OCI-LY7 (cell line): ENCODE results near the gene SIPA1L3. TPM values are rescaled to one million over a fixed set of nuclear protein-coding genes. Genes with fewer than 3 reads are reported as not detected.

Experiments
- BruUV-seq: library from RNA; stranded (reverse); fragments of 400-500 nt; replicated peaks from 2 replicates; lab custom pipeline; 2021; lab: Mats Ljungman, UMichigan
- CTCF ChIA-PET: fragments of 300-600 bp; sonication (Branson Sonifier 250); formaldehyde crosslinking; loops from one replicate; lab custom pipeline; 2022; ENCODE audit warnings: antibody characterized with exemption; ENCODE audit not compliant: unreplicated experiment; lab: Charles Lee
- POLR2A ChIA-PET: fragments of 300-600 bp; sonication (Branson Sonifier 250); formaldehyde crosslinking; loops from one replicate; lab custom pipeline; 2022; ENCODE audit warnings: antibody characterized with exemption; lab: Charles Lee
- DNase-seq: peaks from one replicate; pipeline ENCODE4 v3.0.0-alpha.2; 2015; ENCODE audit warnings: low spot score
- H2AFZ ChIP-seq: fragments of 200-600 bp; sonication (generic), shearing (Covaris generic); 2 replicates; pipeline ENCODE4 v1.6.1; 2014; ENCODE audit warnings: mild to moderate bottlenecking, antibody characterized with exemption, low read length, moderate library complexity
- H3K27ac ChIP-seq: fragments of 200-600 bp; sonication (generic); 2 replicates; pipeline ENCODE4 v1.5.1; 2014; ENCODE audit warnings: mixed run types, low read depth, mild to moderate bottlenecking, moderate library complexity, low read length, inconsistent platforms; ENCODE audit not compliant: poor library complexity, severe bottlenecking
- H3K36me3 ChIP-seq: fragments of 200-600 bp; sonication (generic); 2 replicates; pipeline ENCODE4 v1.6.1; 2014; ENCODE audit warnings: mild to moderate bottlenecking, antibody characterized with exemption, low read length, moderate library complexity, mixed read lengths; ENCODE audit not compliant: insufficient read depth
- H3K4me1 ChIP-seq: fragments of 200-600 bp; sonication (generic); 2 replicates; pipeline ENCODE4 v1.5.1; 2014; ENCODE audit warnings: mild to moderate bottlenecking, low read length; ENCODE audit not compliant: insufficient read depth, poor library complexity, severe bottlenecking
- H3K4me2 ChIP-seq: fragments of 200-600 bp; sonication (generic); 2 replicates; pipeline ENCODE4 v1.6.1; 2014; ENCODE audit warnings: mild to moderate bottlenecking, low read length
- H3K4me3 ChIP-seq: fragments of 200-600 bp; sonication (generic); 2 replicates; pipeline ENCODE4 v1.5.1; 2014; ENCODE audit warnings: mild to moderate bottlenecking, low read depth, low read length; ENCODE audit not compliant: poor library complexity, severe bottlenecking
- H3K79me2 ChIP-seq: fragments of 200-600 bp; sonication (generic); 2 replicates; pipeline ENCODE4 v1.6.1; 2016; ENCODE audit warnings: low read depth, mild to moderate bottlenecking, low read length, moderate library complexity, mixed read lengths; ENCODE audit not compliant: insufficient read depth
- H3K9me2 ChIP-seq: fragments of 200-600 bp; sonication (generic); 2 replicates; pipeline ENCODE4 v1.6.1; 2016; ENCODE audit warnings: mild to moderate bottlenecking, low read length, mixed read lengths; ENCODE audit not compliant: insufficient read depth
- H3K9me3 ChIP-seq: fragments of 200-600 bp; sonication (generic); 2 replicates; pipeline ENCODE4 v1.6.1; 2014; ENCODE audit warnings: mild to moderate bottlenecking, mixed run types, low read length, mixed read lengths
- H4K20me1 ChIP-seq: fragments of 200-600 bp; sonication (generic); 2 replicates; pipeline ENCODE4 v1.6.1; 2014; ENCODE audit warnings: mild to moderate bottlenecking, antibody characterized with exemption, low read length, moderate library complexity, mixed read lengths; ENCODE audit not compliant: insufficient read depth
- EZH2phosphoT487 ChIP-seq: fragments of 200-600 bp; sonication (generic); IDR thresholded peaks from 2 replicates; pipeline ENCODE4 v1.6.1; 2018; ENCODE audit warnings: low read depth, borderline replicate concordance, mild to moderate bottlenecking, mixed run types, antibody characterized with exemption, low read length, moderate library complexity, mixed read lengths
- intact Hi-C: fragments of 100-400 bp; cut with micrococcal nuclease; formaldehyde crosslinking; loops from one replicate; pipeline ENCODE4 v1.10.0; 2022; ENCODE audit not compliant: unreplicated experiment
- total RNA-seq, 2 experiments: library from RNA; depleted of rRNA in 1 of 2; stranded (reverse); fragments of >200 nt in 1 of 2; shearing (Covaris generic) in 1 of 2; gene quantifications; 2 replicates each; pipeline ENCODE4 v1.2.3, GENCODE V29; 2014 to 2022
- TF ChIP-seq, protein P1 (sequence below): fragments of 200-600 bp; sonication (generic); conservative IDR thresholded peaks from 2 replicates; pipeline ENCODE4 v1.5.1; 2014; ENCODE audit warnings: mild to moderate bottlenecking, antibody characterized with exemption, low read length, moderate library complexity, mixed read lengths

The SIPA1L3 gene
- total RNA-seq, 2 experiments from 2014 or later, result 21.2 to 84.4 TPM

DNA sequence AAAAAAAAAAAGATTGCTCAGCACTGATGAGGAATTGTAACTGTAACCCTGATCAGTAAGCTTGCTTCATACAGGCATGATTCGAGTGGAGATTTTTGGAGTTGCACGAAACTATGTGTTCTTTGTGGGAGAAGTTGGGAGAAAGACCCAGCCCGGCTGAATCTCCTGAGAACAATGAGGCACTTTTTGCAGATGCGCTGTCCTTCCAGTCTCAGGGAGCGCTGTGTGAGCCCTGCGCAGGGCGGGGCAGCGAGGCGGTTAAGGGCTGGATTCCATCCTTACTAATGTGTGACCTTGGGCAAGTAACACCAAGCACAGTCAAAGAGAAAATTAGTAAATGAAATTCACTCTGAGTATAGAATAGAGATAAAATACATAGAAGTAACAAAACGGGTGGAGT, 76.9 kb downstream of the SIPA1L3 start:
- Histone ChIP-seq H3K4me2 (no peak overlapping the region), H3K27ac (no peak overlapping the region), H3K79me2 (peaks cover 45% of the 10 kb centered on the region), H3K9me2 (no peaks in the 10 kb centered on the region), H4K20me1 (no peaks in the 10 kb centered on the region), H3K36me3 (peaks cover 8% of the 10 kb centered on the region; the same call in 1 of the 2 replicates), H3K4me1 (peaks cover 87% of the 10 kb centered on the region), H2AFZ (no peak overlapping the region), H3K9me3 (no peaks in the 10 kb centered on the region), H3K4me3 (no peak overlapping the region)
- intact Hi-C loops, result no loop called here
- no peak for DNase-seq
- ChIA-PET CTCF (interaction anchor here (1.9 kb wide), 1 partner anchor 81 kb away, joined by 4 read pairs; no protein-coding TSS in a partner anchor), POLR2A (interaction anchor here (0.8 to 4.4 kb wide), 2 partner anchors 21 to 70 kb away, joined by 3 to 25 read pairs; no protein-coding TSS in a partner anchor)
- no TSS peak for BruUV-seq
- TF ChIP-seq, protein P1, sequence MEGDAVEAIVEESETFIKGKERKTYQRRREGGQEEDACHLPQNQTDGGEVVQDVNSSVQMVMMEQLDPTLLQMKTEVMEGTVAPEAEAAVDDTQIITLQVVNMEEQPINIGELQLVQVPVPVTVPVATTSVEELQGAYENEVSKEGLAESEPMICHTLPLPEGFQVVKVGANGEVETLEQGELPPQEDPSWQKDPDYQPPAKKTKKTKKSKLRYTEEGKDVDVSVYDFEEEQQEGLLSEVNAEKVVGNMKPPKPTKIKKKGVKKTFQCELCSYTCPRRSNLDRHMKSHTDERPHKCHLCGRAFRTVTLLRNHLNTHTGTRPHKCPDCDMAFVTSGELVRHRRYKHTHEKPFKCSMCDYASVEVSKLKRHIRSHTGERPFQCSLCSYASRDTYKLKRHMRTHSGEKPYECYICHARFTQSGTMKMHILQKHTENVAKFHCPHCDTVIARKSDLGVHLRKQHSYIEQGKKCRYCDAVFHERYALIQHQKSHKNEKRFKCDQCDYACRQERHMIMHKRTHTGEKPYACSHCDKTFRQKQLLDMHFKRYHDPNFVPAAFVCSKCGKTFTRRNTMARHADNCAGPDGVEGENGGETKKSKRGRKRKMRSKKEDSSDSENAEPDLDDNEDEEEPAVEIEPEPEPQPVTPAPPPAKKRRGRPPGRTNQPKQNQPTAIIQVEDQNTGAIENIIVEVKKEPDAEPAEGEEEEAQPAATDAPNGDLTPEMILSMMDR, result no peak
- no peak for TF ChIP-seq EZH2phosphoT487

DNA sequence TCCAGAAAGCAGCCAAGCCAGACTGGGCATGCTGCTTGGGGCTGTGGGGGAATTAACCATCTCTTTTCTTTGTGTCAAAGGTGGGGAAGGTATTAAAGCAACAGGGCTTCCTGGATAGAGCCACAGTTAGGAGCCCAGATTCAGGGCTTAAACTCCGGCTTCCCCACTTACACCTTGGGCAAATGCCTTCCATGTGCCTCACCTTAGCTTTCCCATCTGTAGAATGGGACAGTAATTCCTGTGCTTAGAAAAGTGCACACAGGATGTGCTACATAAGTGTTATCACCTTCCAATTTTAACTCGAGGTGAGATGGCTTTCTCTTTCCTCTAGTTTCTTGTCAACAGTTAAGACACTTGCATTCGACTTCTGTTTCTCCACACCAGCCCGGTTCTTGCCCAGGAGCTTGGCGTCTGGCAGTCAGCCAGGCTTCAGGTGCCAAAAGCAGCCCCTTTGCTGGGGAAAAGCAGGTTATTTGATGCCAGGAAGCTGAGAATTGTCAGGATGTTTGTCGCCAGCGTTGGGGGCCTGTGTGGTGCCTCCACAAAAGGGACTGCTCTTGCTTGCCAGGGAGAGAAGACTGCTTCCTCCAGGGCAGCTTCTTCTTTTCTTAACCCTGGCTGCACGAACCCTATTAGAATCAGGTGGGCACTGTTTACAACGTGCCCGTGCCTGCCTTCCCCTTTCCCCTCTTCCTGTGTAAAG, 79.2 kb downstream of the SIPA1L3 start:
- CTCF ChIA-PET, result interaction anchor here (0.8 to 1.8 kb wide), 7 partner anchors 8 to 83 kb away, joined by 3 to 7 read pairs (median 5); no protein-coding TSS in a partner anchor
- POLR2A ChIA-PET, result interaction anchor here (0.6 to 4.4 kb wide), 12 partner anchors 10 to 140 kb away, joined by 3 to 25 read pairs (median 6); partner anchors contain the start of gene SIPA1L3

More for the DNA sequence above, 79.2 kb downstream of the SIPA1L3 start:
- peaks cover 67% of the 10 kb centered on the region for H3K4me1 ChIP-seq
- peak; percentile 68 for DNase-seq
- peak overlapping the region; percentile 73 for H3K4me2 ChIP-seq
- TF ChIP-seq, protein P1, result no peak
- no peak for TF ChIP-seq EZH2phosphoT487
- no TSS peak for BruUV-seq
- peaks cover 41% of the 10 kb centered on the region for H3K79me2 ChIP-seq
- peak overlapping the region; percentile 41 for H3K4me3 ChIP-seq
- peaks cover 8% of the 10 kb centered on the region; the same call in 1 of the 2 replicates for H3K36me3 ChIP-seq
- H3K9me3 ChIP-seq, result no peaks in the 10 kb centered on the region
- H3K9me2 ChIP-seq, result no peaks in the 10 kb centered on the region
- H2AFZ ChIP-seq, result peak overlapping the region; percentile 31; the same call in 1 of the 2 replicates
- H3K27ac ChIP-seq, result peak overlapping the region; percentile 88
- no peaks in the 10 kb centered on the region for H4K20me1 ChIP-seq
- intact Hi-C loops, result loop anchor here (2.0 kb wide), 2 partner anchors 63 kb away; no protein-coding TSS in a partner anchor
